Fibroblast of gingiva (primary cell): ENCODE data around the gene ZNF750.
"Not testable (repeated sequence)": the region's sequence is repeated elsewhere in the genome, so short reads cannot be mapped to it uniquely, and the experiment has no call there.

Source experiments
- DNase-seq: peaks from one replicate; pipeline ENCODE4 v3.0.0-alpha.2; 2011; ENCODE audit warnings: low read depth

Gene ZNF750

GRCh38 chr17:82793974-82794630 is 45.7 kb downstream of the ZNF750 start:
- DNase-seq: no peak

GRCh38 chr17:82791532-82791931 is 48.3 kb downstream of the ZNF750 start:
- DNase-seq: peak; percentile 56

- no peak for DNase-seq
Measured at GRCh38 chr17:82790391-82790790, 49.4 kb downstream of the ZNF750 start.

- DNase-seq: no peak
Measured at GRCh38 chr17:82789806-82790205, 50.0 kb downstream of the ZNF750 start.

- no peak for DNase-seq
Measured at GRCh38 chr17:82789051-82789592, 50.7 kb downstream of the ZNF750 start.

GRCh38 chr17:82788206-82789001 is 51.4 kb downstream of the ZNF750 start:
- DNase-seq: no peak

GRCh38 chr17:82787081-82787848 is 52.6 kb downstream of the ZNF750 start:
- peak; percentile 87 for DNase-seq

GRCh38 chr17:82786427-82786826 is 53.4 kb downstream of the ZNF750 start:
- no peak for DNase-seq

GRCh38 chr17:82785581-82785980 is 54.2 kb downstream of the ZNF750 start:
- DNase-seq: not testable (repeated sequence)

- no peak for DNase-seq
Measured at GRCh38 chr17:82783498-82783897, 56.3 kb downstream of the ZNF750 start.

GRCh38 chr17:82782657-82783207 is 57.1 kb downstream of the ZNF750 start:
- no peak for DNase-seq

GRCh38 chr17:82781894-82782274 is 57.9 kb downstream of the ZNF750 start:
- peak; percentile 54 for DNase-seq

GRCh38 chr17:82780971-82781893 is 58.6 kb downstream of the ZNF750 start:
- DNase-seq: no peak

- no peak for DNase-seq
Measured at GRCh38 chr17:82780195-82780594, 59.6 kb downstream of the ZNF750 start.

GRCh38 chr17:82779541-82779940 is 60.3 kb downstream of the ZNF750 start:
- DNase-seq: no peak
